HepG2 (cell line): ENCODE data around the gene POLR3E. TPM values are rescaled to one million over a fixed set of nuclear protein-coding genes. Genes with fewer than 3 reads are reported as not detected.
A peak's percentile ranks its signal among the peaks of the same experiment; 100 is the strongest.

ENCODE experiments used
- ARID4A ChIP-seq: sonication (generic); formaldehyde crosslinking; IDR thresholded peaks from 2 replicates; pipeline ENCODE4 v1.5.0; 2020; ENCODE audit warnings: mild to moderate bottlenecking, missing genetic modification reagents, borderline replicate concordance
- CHCHD3 ChIP-seq: sonication (generic); formaldehyde crosslinking; IDR thresholded peaks from 2 replicates; pipeline ENCODE4 v1.8.0; 2022; ENCODE audit warnings: mild to moderate bottlenecking, missing genetic modification reagents, moderate library complexity
- DDIT3 ChIP-seq: sonication (generic); formaldehyde crosslinking; IDR thresholded peaks from 2 replicates; pipeline ENCODE4 v1.4.0; 2020; ENCODE audit warnings: mild to moderate bottlenecking, missing genetic modification reagents
- HNF4G ChIP-seq, 2 experiments: sonication (generic) in 1 of 2; formaldehyde crosslinking in 1 of 2; IDR thresholded peaks; 2 replicates each; pipeline versions ENCODE4 v1.4.0 to v1.6.1; 2011 to 2020; ENCODE audit warnings: borderline replicate concordance in 2 of 2, low read depth in 2 of 2, mild to moderate bottlenecking in 2 of 2, low read length in 1 of 2, missing genetic modification reagents in 1 of 2, moderate library complexity in 1 of 2
- JARID2 ChIP-seq: sonication (generic); formaldehyde crosslinking; IDR thresholded peaks from 2 replicates; pipeline ENCODE4 v1.8.1; 2023; ENCODE audit warnings: missing genetic modification reagents, inconsistent platforms; ENCODE audit not compliant: insufficient replicate concordance
- KDM2A ChIP-seq: sonication (generic); formaldehyde crosslinking; IDR thresholded peaks from 2 replicates; pipeline ENCODE4 v1.4.0; 2020; ENCODE audit warnings: low read depth, missing genetic modification reagents, borderline replicate concordance
- KLF9 ChIP-seq: IDR thresholded peaks from 2 replicates; pipeline ENCODE4 v1.6.1; 2016; ENCODE audit warnings: low read depth
- NR1H2 ChIP-seq: sonication (generic); formaldehyde crosslinking; IDR thresholded peaks from 2 replicates; pipeline ENCODE4 v1.8.1; 2022; ENCODE audit warnings: low read depth, missing genetic modification reagents, borderline replicate concordance
- NRL ChIP-seq: sonication (generic); formaldehyde crosslinking; IDR thresholded peaks from 2 replicates; pipeline ENCODE4 v1.5.0; 2020; ENCODE audit warnings: missing genetic modification reagents, mild to moderate bottlenecking, moderate library complexity, borderline replicate concordance
- SRF ChIP-seq: IDR thresholded peaks from 2 replicates; pipeline ENCODE4 v1.6.1; 2011; ENCODE audit warnings: mild to moderate bottlenecking, low read depth, low read length, moderate library complexity
- UBTF ChIP-seq: sonication (generic); formaldehyde crosslinking; IDR thresholded peaks from 2 replicates; pipeline ENCODE4 v1.4.0; 2020; ENCODE audit warnings: mild to moderate bottlenecking, missing genetic modification reagents
- ZBTB8A ChIP-seq: sonication (generic); formaldehyde crosslinking; IDR thresholded peaks from 2 replicates; pipeline ENCODE4 v1.4.0; 2020; ENCODE audit warnings: mild to moderate bottlenecking, low read depth, missing genetic modification reagents, borderline replicate concordance
- ZNF512 ChIP-seq: sonication (generic); formaldehyde crosslinking; IDR thresholded peaks from 2 replicates; pipeline ENCODE4 v1.4.0; 2020; ENCODE audit warnings: mild to moderate bottlenecking, missing genetic modification reagents
- ZNF574 ChIP-seq: sonication (generic); formaldehyde crosslinking; IDR thresholded peaks from 2 replicates; pipeline ENCODE4 v1.4.0; 2020; ENCODE audit warnings: missing genetic modification reagents
- ZNF883 ChIP-seq: sonication (generic); formaldehyde crosslinking; IDR thresholded peaks from 2 replicates; pipeline ENCODE4 v1.5.1; 2020; ENCODE audit warnings: mild to moderate bottlenecking, missing genetic modification reagents; ENCODE audit errors: not compliant biosample characterization
- ZSCAN25 ChIP-seq: sonication (generic); formaldehyde crosslinking; IDR thresholded peaks from 2 replicates; pipeline ENCODE4 v1.8.0; 2022; ENCODE audit warnings: mild to moderate bottlenecking, missing genetic modification reagents
- polyA plus RNA-seq, 8 experiments: library from polyadenylated mRNA; depleted of rRNA in 3 of 8; stranded (reverse) in 7 of 8; unstranded in 1 of 8; fragments of >200 nt; fragmentation: Illumina TruSeq in 4 of 8; extraction: Trizol in 4 of 8; gene quantifications; 2 replicates each; pipeline versions ENCODE4 v1.2.1 to v1.2.3, GENCODE V29; 2011 to 2016; ENCODE audit warnings: low read depth in 4 of 8, missing spikeins in 1 of 8, mixed read lengths in 1 of 8; ENCODE audit not compliant: insufficient read depth in 1 of 8
- total RNA-seq, 5 experiments: library from RNA; depleted of rRNA; stranded (reverse); fragments of >200 nt; fragmentation: Illumina TruSeq; extraction: Trizol; gene quantifications; 2 replicates each; pipeline ENCODE4 v1.2.3, GENCODE V29; 2016; ENCODE audit warnings: low read depth in 1 of 5

POLR3E gene
- total and polyA plus RNA-seq, 2 of the 13 experiments (the other 11 are each of a cell fraction or from before 2014, with no cell fraction given), result 135 to 262 TPM

- no peak for TF ChIP-seq ZNF512
- TF ChIP-seq ARID4A (CRISPR knock-in tag), result no peak
- TF ChIP-seq ZNF574, result no peak
- TF ChIP-seq ZNF883 (CRISPR knock-in tag), result peak; percentile 81
- no peak for TF ChIP-seq NR1H2 (CRISPR knock-in tag)
- peak; percentile 68; the same call in 1 of the 2 replicates for TF ChIP-seq NRL (CRISPR knock-in tag)
- peak; percentile 46; the same call in 1 of the 2 replicates for TF ChIP-seq KDM2A (CRISPR knock-in tag)
- TF ChIP-seq ZBTB8A (CRISPR knock-in tag), result no peak
- TF ChIP-seq UBTF (CRISPR knock-in tag), result no peak
- no peak for TF ChIP-seq SRF
- TF ChIP-seq JARID2, result peak; percentile 40
- TF ChIP-seq KLF9, result no peak
- TF ChIP-seq HNF4G (IDR thresholded peaks at IDR 0.05; ENCODE audit: borderline replicate concordance, low read depth, low read length), result no peak
- no peak for TF ChIP-seq HNF4G (CRISPR knock-in tag; IDR thresholded peaks at IDR 0.05; ENCODE audit: borderline replicate concordance, low read depth)
- no peak for TF ChIP-seq CHCHD3 (CRISPR knock-in tag)
- no peak for TF ChIP-seq DDIT3
- no peak for TF ChIP-seq ZSCAN25 (CRISPR knock-in tag)
These were observed 38.5 kb downstream of the POLR3E start (continued) for GRCh38 chr16:22335668-22336246.
